Adipose tissue (tissue), 3 donors: ENCODE data around the gene CFDP1. TPM values are rescaled to one million over a fixed set of nuclear protein-coding genes. Genes with fewer than 3 reads are reported as not detected.

Experiments used
- H3K27ac ChIP-seq: one replicate; pipeline ENCODE4 v1.5.1; 2013; ENCODE audit warnings: low read depth, low read length
- WGBS, 3 donors: extraction: QIAGEN DNeasy Blood & Tissue Kit; methylation state at CpG; one replicate each; pipeline ENCODE4 v1.1.7; 2013; 5-methylcytosine and 5-hydroxymethylcytosine counted together
- polyA plus RNA-seq, 3 donors: library from polyadenylated mRNA; stranded (reverse); fragments of 200-250 nt; gene quantifications; one replicate each; pipeline ENCODE4 v1.2.3, GENCODE V29; 2013
- donor health status: healthy with polysubstance abuse.
- donor health status: Bipolar disorder and iron deficiency.
- donor health status: healthy.

The CFDP1 gene
- polyA plus RNA-seq, 3 donors, result 40.9 to 113 (median 45.5) TPM

GRCh38 chr16:75420987-75421819 is 12.1 kb downstream of the CFDP1 start:
- no peak overlapping the region for H3K27ac ChIP-seq
- WGBS, 3 donors, result 19 to 22% (median 21%) methylated on average over 8 of the region's 8 CpGs

DNA sequence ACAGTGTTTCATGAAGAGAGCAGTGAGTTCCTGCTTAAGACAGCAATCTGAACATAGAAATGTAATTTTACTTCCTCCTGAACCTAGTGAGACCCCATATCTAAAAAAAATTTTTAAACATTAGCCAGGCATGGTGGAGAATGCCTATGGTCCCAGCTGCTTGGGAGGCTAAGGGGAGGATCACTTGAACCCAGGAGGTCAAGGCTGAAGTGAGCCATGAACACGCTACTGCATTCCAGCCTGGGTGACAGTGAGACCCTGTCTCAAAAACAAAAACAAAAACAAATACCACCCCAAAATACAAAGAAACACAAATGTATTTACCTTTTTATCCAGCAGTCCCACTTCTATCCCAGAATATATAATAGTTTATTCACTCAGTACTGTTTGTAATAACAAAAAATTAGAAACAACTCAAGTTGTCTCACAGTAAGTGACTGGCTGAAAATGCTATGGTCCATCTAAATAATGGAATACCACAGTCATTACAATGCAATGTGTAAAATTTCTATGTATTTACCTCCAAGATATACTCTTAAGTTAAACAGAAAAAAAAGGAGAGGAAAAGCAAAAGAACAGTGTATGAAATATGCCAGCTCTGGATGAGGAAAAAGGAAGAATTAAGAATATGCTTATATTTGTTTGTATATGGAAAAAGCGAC is 16.3 kb downstream of the CFDP1 start:
- no peak overlapping the region for H3K27ac ChIP-seq
- 48 to 73% (median 48%) methylated on average over 2 of the region's 2 CpGs for WGBS, 3 donors

- WGBS, 3 donors, result 79 to 88% (median 83%) methylated on average over 4 of the region's 4 CpGs
- H3K27ac ChIP-seq, result no peak overlapping the region
Measured at GRCh38 chr16:75415169-75415905, 18.0 kb downstream of the CFDP1 start.

GRCh38 chr16:75413951-75414350 is 19.4 kb downstream of the CFDP1 start:
- H3K27ac ChIP-seq, result no peak overlapping the region
- 94 to 96% (median 94%) methylated on average over 2 of the region's 2 CpGs for WGBS, 3 donors

DNA sequence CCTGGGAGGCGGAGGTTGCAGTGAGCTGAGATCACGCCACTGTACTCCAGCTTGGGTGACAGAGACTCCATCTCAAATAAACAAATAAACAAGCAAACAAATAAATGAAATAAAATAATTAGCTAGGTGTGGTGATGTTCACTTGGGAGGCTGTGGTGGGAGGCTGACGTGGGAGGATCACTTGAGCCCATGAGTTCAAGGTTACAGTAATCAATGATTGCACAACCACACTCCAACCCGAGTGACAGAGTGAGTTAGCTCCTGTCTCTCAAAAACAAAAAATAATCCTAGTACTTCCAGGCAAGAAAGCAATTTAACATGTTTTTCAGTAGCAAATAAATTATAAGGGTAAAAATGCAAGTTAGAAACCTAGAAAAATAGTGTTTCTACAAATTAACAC is 26.4 kb downstream of the CFDP1 start:
- no peak overlapping the region for H3K27ac ChIP-seq
- WGBS, 3 donors, result 70 to 76% (median 74%) methylated on average over 4 of the region's 4 CpGs

DNA sequence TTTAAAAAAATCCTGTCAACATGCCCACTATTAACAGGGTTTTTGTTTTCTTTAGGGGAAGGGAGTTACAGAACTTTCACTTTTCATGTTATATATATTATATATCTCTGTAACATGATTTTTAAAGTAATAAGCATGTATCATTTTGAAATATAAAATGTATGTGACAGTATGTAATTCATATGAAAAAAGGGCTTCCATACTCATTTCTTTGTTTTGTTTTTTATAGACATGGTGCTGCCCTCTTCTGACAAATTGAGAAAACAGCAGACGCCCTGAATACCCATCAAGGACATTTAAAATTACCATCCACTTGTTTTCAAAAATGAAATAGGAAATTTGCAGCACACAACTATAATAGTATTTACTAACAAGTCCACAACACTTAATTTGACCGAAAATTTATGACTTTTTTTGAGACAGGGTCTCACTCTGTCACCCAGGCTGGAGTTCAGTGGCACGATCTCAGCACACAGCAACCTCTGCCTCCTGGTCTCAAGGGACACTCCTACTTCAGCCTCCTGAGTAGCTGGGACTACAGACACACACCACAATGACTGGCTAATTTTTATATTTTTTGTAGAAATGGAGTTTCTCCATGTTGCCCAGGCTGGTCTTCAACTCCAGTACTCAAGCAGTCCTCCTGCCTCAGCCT is 30.4 kb downstream of the CFDP1 start:
- 36 to 41% (median 41%) methylated on average over 3 of the region's 3 CpGs for WGBS, 3 donors
- no peak overlapping the region for H3K27ac ChIP-seq

GRCh38 chr16:75402159-75402820 is 31.0 kb downstream of the CFDP1 start:
- 46 to 63% (median 51%) methylated on average over 2 of the region's 2 CpGs for WGBS, 3 donors
- no peak overlapping the region for H3K27ac ChIP-seq

- H3K27ac ChIP-seq, result no peak overlapping the region
Measured at GRCh38 chr16:75401691-75402090, 31.6 kb downstream of the CFDP1 start.

- no peak overlapping the region for H3K27ac ChIP-seq
- WGBS, 3 donors, result 66 to 84% (median 75%) methylated on average over 1 of the region's 1 CpG
Measured at GRCh38 chr16:75398333-75398732, 35.0 kb downstream of the CFDP1 start.

DNA sequence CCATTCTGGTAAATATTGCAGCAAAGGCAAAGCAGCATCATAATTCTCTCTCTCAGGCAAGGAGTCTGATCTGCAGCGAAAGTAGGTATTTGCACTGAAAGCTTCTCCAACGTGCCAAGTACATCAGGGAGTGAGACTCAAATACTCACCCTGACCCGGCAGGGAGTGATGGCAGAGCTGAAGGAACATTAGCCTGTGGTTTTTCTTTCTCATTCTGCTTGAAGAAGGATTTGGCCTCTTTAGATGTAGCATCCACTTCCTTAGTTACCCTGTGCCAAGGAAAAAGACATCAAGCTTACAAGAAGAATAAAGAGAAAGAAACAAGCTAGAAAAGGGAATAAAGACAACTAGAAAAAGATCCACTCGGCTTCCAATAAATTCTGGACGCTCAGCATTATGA is 38.4 kb downstream of the CFDP1 start:
- WGBS, 3 donors, result 81 to 91% (median 81%) methylated on average over 5 of the region's 5 CpGs
- H3K27ac ChIP-seq, result no peak overlapping the region

DNA sequence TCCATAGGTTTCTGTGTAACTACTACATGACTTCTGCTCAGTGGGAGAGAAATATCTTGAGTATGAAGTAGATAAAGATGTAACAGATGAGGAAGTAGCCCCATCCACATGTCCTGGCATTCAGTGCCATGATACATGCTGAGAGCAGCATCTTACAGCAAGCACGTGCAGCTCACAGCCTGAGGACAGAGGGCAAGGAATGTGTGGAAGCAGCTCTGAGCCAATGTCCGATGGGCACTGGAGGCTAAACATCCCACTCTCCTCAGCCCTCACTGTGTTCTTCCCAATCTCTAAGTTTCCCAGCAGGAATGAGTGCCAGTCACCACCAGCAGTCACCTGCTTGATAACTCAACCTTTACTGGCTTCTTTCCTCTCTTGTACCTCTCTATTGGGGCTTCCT is 40.4 kb downstream of the CFDP1 start:
- H3K27ac ChIP-seq, result no peak overlapping the region
- 81 to 91% (median 90%) methylated on average over 2 of the region's 2 CpGs for WGBS, 3 donors

GRCh38 chr16:75390926-75391653 is 42.2 kb downstream of the CFDP1 start:
- WGBS, 3 donors, result 68 to 84% (median 70%) methylated on average over 1 of the region's 1 CpG
- H3K27ac ChIP-seq, result no peak overlapping the region

DNA sequence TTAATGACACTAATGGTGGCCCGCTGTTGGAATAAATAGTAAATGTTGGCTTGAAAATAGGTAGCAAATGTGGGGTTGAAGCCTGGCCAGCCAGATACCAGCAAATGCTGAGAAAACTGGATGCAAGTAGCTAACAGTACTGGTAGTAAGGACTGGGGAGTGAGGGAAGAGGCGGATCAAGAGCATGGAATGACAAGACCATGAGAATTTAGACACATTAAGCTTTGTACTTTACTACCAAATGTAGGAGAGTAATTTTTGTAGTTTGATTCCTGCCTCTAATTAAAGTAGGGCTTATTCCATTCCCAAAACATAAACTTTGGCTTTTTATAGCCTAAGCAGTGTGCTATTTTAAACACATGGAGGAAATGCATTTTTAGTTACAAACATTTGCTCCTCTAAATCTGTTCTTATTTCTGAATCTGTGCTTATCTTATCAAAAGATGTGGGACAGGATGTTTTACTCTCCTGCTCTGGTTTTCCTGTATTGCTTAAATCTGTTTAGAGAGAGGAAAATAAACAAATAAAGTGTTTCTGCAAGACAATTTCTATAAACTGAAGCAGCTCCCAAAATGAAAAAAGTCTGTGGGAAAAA is 44.1 kb downstream of the CFDP1 start:
- H3K27ac ChIP-seq, result no peak overlapping the region
- WGBS, 3 donors, result 89 to 94% (median 90%) methylated on average over 2 of the region's 2 CpGs

DNA sequence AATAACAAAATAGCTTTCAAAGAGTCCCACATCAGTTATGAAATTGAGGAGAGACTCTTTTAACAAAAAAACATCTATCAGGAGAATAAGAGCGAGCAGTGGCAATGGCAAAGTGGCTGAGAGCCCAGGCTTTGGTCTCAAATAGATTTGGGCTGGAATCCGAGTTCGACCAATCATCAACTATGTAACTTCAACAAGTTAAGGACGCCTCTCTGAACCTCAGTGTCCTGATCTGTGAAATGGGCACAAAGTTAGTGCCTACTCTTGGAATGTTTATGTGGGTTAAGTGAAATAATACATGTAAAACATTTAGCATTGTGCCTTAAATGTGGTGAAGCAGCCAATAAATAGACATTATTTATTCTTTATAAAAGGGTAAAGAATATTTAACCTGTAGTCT is 45.4 kb downstream of the CFDP1 start:
- no peak overlapping the region for H3K27ac ChIP-seq
- 86 to 96% (median 92%) methylated on average over 4 of the region's 4 CpGs for WGBS, 3 donors

DNA sequence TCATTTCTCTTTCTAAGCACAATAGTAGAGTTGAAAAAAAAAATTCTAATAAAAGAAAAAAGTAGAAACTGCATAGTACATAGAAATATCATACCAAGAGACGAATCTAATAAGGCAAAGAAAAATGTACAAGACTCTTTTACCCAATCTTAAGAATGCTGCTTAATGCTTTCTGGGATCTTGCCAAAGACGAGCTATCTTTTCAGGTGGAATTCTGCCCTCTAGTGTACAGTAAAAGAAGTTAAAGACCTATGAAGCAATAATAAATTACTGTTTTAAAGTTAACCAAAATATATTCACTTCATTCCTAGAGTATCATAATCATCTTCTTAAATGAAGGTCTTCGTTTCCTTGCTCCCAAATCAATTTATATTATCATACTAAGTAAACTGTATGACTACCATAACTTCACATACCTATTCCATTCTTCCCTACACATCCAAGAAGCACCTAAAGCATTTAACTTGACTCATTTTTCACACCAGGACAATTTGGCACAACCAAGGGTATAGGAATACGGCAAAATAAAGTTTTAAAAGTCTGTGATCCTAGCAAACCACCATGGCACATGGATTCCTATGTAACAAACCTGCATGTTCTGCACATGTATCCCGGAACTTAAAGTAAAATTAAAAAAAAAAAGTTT is 47.7 kb downstream of the CFDP1 start:
- no peak overlapping the region for H3K27ac ChIP-seq
- WGBS, 3 donors, result 31 to 37% (median 34%) methylated on average over 5 of the region's 5 CpGs

GRCh38 chr16:75383141-75383540 is 50.2 kb downstream of the CFDP1 start:
- no peak overlapping the region for H3K27ac ChIP-seq

DNA sequence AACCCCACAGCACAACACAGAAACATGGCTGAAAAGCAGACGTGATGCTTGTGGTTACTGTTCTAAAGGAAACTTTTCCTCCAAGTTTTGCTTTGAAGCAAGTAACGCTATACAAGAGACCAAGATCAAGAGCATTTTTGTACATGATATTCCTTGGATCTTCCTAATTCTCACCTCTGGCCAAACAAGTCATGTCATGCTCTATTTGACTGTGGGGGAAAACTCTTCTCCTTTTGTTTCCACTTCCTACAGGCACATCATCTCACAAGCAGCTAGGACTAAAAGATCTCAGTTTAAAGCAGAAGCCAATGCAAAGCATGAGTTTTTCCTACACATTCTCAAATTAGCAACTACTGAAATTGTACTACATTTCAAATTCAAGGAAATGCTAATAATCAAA is 50.7 kb downstream of the CFDP1 start:
- H3K27ac ChIP-seq, result no peak overlapping the region
- WGBS, 3 donors, result 93 to 98% (median 97%) methylated on average over 2 of the region's 2 CpGs

More at GRCh38 chr16:75383141-75383540, 50.2 kb downstream of the CFDP1 start:
- 68 to 89% (median 86%) methylated on average over 1 of the region's 1 CpG for WGBS, 3 donors
